GM19455 (cell line): ENCODE results near the gene ANKRD13B.
"Not testable (repeated sequence)": the region's sequence is repeated elsewhere in the genome, so short reads cannot be mapped to it uniquely, and the experiment has no call there.

Experiments
- ATAC-seq: cut with Tn5 transposase; IDR thresholded peaks from one replicate; pipeline ENCODE4 v1.9.1; 2021; ENCODE audit not compliant: unreplicated experiment

Gene ANKRD13B

GRCh38 chr17:29592850-29593551 is at the start of gene ANKRD13B:
ANKRD13B (plus strand) TSS chr17:29593132; CDS start chr17:29593622, 490 bp downstream.
- ATAC-seq, result no peak

GRCh38 chr17:29544066-29544465 is 48.9 kb upstream of the ANKRD13B start:
- no peak for ATAC-seq

GRCh38 chr17:29546085-29546484 is 46.8 kb upstream of the ANKRD13B start:
- ATAC-seq, result no peak

- no peak for ATAC-seq
These were observed 46.1 kb upstream of the ANKRD13B start for GRCh38 chr17:29546830-29547229.

- ATAC-seq, result no peak
These were observed 43.6 kb upstream of the ANKRD13B start for GRCh38 chr17:29549177-29549923.

GRCh38 chr17:29555840-29556239 is 37.1 kb upstream of the ANKRD13B start:
- ATAC-seq, result no peak

GRCh38 chr17:29557085-29557738 is 35.7 kb upstream of the ANKRD13B start:
- no peak for ATAC-seq

GRCh38 chr17:29557739-29558116 is 35.2 kb upstream of the ANKRD13B start:
- ATAC-seq, result no peak

- ATAC-seq, result not testable (repeated sequence)
These were observed 34.8 kb upstream of the ANKRD13B start for GRCh38 chr17:29558139-29558538.

- ATAC-seq, result no peak
These were observed 33.3 kb upstream of the ANKRD13B start for GRCh38 chr17:29559640-29560039.

- no peak for ATAC-seq
These were observed 32.6 kb upstream of the ANKRD13B start for GRCh38 chr17:29560316-29560715.

- ATAC-seq, result no peak
These were observed 31.1 kb upstream of the ANKRD13B start for GRCh38 chr17:29561554-29562517.

- ATAC-seq, result no peak
These were observed 30.3 kb upstream of the ANKRD13B start for GRCh38 chr17:29562615-29563014.

GRCh38 chr17:29563816-29564215 is 29.1 kb upstream of the ANKRD13B start:
- no peak for ATAC-seq

GRCh38 chr17:29565643-29566472 is 27.1 kb upstream of the ANKRD13B start:
- ATAC-seq, result no peak

- ATAC-seq, result peak; percentile 29
These were observed 26.2 kb upstream of the ANKRD13B start, which contains the start of gene ABHD15 for GRCh38 chr17:29566473-29567303. ABHD15 (minus strand) TSS chr17:29567037; CDS start chr17:29566966, 71 bp downstream.

- ATAC-seq, result peak; percentile 7
These were observed 25.7 kb upstream of the ANKRD13B start for GRCh38 chr17:29567304-29567553.

- peak; percentile 36 for ATAC-seq
These were observed 25.2 kb upstream of the ANKRD13B start for GRCh38 chr17:29567554-29568330.
